HepG2 (cell line): ENCODE measurements around the gene FCN3. TPM values are rescaled to one million over a fixed set of nuclear protein-coding genes. Genes with fewer than 3 reads are reported as not detected.

Source experiments
- ATF7 ChIP-seq, 2 experiments: fragments of 450-650 bp in 1 of 2; sonication (generic) in 1 of 2; formaldehyde crosslinking in 1 of 2; IDR thresholded peaks; 2 replicates each; pipeline versions ENCODE4 v1.4.0 to v1.6.1; 2016 to 2020; ENCODE audit warnings: antibody characterized with exemption in 1 of 2, mild to moderate bottlenecking in 1 of 2, missing genetic modification reagents in 1 of 2
- DMAP1 ChIP-seq: IDR thresholded peaks from 2 replicates; pipeline ENCODE4 v1.6.1; 2016
- DNMT3B ChIP-seq: conservative IDR thresholded peaks from 2 replicates; pipeline ENCODE4 v1.6.1; 2016; ENCODE audit warnings: missing biosample characterization, control low read depth
- FOXM1 ChIP-seq: sonication (generic); formaldehyde crosslinking; IDR thresholded peaks from 2 replicates; pipeline ENCODE4 v1.5.0; 2020; ENCODE audit warnings: missing genetic modification reagents
- FOXO4 ChIP-seq: sonication (generic); formaldehyde crosslinking; conservative IDR thresholded peaks from 2 replicates; pipeline ENCODE4 v1.8.1; 2023; ENCODE audit warnings: missing genetic modification reagents
- GLI4 ChIP-seq: sonication (generic); formaldehyde crosslinking; IDR thresholded peaks from 2 replicates; pipeline ENCODE4 v1.5.1; 2020; ENCODE audit warnings: missing genetic modification reagents, mild to moderate bottlenecking, moderate library complexity, borderline replicate concordance
- HHEX ChIP-seq: IDR thresholded peaks from 2 replicates; pipeline ENCODE4 v1.6.1; 2016; ENCODE audit warnings: control low read depth
- MAFF ChIP-seq: IDR thresholded peaks from 2 replicates; pipeline ENCODE4 v1.6.1; 2011; ENCODE audit warnings: low read depth, low read length, improper control_type of control experiment
- PITX1 ChIP-seq: sonication (generic); formaldehyde crosslinking; IDR thresholded peaks from 2 replicates; pipeline ENCODE4 v1.5.1; 2020; ENCODE audit warnings: mild to moderate bottlenecking, missing genetic modification reagents
- RAD51 ChIP-seq: fragments of 450-650 bp; IDR thresholded peaks from 2 replicates; pipeline ENCODE4 v1.6.1; 2016; ENCODE audit warnings: borderline replicate concordance
- SATB2 ChIP-seq: sonication (generic); formaldehyde crosslinking; IDR thresholded peaks from 2 replicates; pipeline ENCODE4 v1.5.0; 2020; ENCODE audit warnings: missing genetic modification reagents
- TBX2 ChIP-seq: sonication (generic); formaldehyde crosslinking; IDR thresholded peaks from 2 replicates; pipeline ENCODE4 v1.5.0; 2020; ENCODE audit warnings: missing genetic modification reagents, mild to moderate bottlenecking, borderline replicate concordance
- THAP9 ChIP-seq: sonication (generic); formaldehyde crosslinking; IDR thresholded peaks from 2 replicates; pipeline ENCODE4; 2020; ENCODE audit warnings: missing genetic modification reagents, mild to moderate bottlenecking, borderline replicate concordance
- ZC3H4 ChIP-seq: sonication (generic); formaldehyde crosslinking; IDR thresholded peaks from 2 replicates; pipeline ENCODE4 v1.4.0; 2020; ENCODE audit warnings: missing genetic modification reagents, borderline replicate concordance
- ZNF207 ChIP-seq: fragments of 450-650 bp; IDR thresholded peaks from 2 replicates; pipeline ENCODE4 v1.6.1; 2016; ENCODE audit warnings: antibody characterized with exemption, borderline replicate concordance
- ZNF546 ChIP-seq: sonication (generic); formaldehyde crosslinking; conservative IDR thresholded peaks from 2 replicates; pipeline ENCODE4 v1.8.1; 2023; ENCODE audit warnings: mild to moderate bottlenecking, missing genetic modification reagents
- ZNF720 ChIP-seq: sonication (generic); formaldehyde crosslinking; IDR thresholded peaks from 2 replicates; pipeline ENCODE4 v1.4.0; 2020; ENCODE audit warnings: missing genetic modification reagents
- ZNF773 ChIP-seq: sonication (generic); formaldehyde crosslinking; IDR thresholded peaks from 2 replicates; pipeline ENCODE4 v1.4.0; 2020; ENCODE audit warnings: missing genetic modification reagents, borderline replicate concordance
- ZNF800 ChIP-seq: sonication (generic); formaldehyde crosslinking; IDR thresholded peaks from 2 replicates; pipeline ENCODE4 v1.4.0; 2020; ENCODE audit warnings: missing genetic modification reagents
- ZNF879 ChIP-seq: sonication (generic); formaldehyde crosslinking; IDR thresholded peaks from 2 replicates; pipeline ENCODE4 v1.8.1; 2023; ENCODE audit warnings: missing genetic modification reagents
- ZNF891 ChIP-seq: sonication (generic); formaldehyde crosslinking; IDR thresholded peaks from 2 replicates; pipeline ENCODE4 v1.5.0; 2020; ENCODE audit warnings: mild to moderate bottlenecking, missing genetic modification reagents
- polyA plus RNA-seq, 8 experiments: library from polyadenylated mRNA; depleted of rRNA in 3 of 8; stranded (reverse) in 7 of 8; unstranded in 1 of 8; fragments of >200 nt; fragmentation: Illumina TruSeq in 4 of 8; extraction: Trizol in 4 of 8; gene quantifications; 2 replicates each; pipeline versions ENCODE4 v1.2.1 to v1.2.3, GENCODE V29; 2011 to 2016; ENCODE audit warnings: low read depth in 4 of 8, missing spikeins in 1 of 8, mixed read lengths in 1 of 8; ENCODE audit not compliant: insufficient read depth in 1 of 8
- total RNA-seq, 5 experiments: library from RNA; depleted of rRNA; stranded (reverse); fragments of >200 nt; fragmentation: Illumina TruSeq; extraction: Trizol; gene quantifications; 2 replicates each; pipeline ENCODE4 v1.2.3, GENCODE V29; 2016; ENCODE audit warnings: low read depth in 1 of 5
- TF ChIP-seq, protein P1 (sequence below): sonication (generic); formaldehyde crosslinking; IDR thresholded peaks from 2 replicates; pipeline ENCODE4 v1.5.1; 2020; ENCODE audit warnings: missing genetic modification reagents, mild to moderate bottlenecking, borderline replicate concordance
- TF ChIP-seq, protein P2 (sequence below): sonication (generic); formaldehyde crosslinking; IDR thresholded peaks from 2 replicates; pipeline ENCODE4 v1.4.0; 2020; ENCODE audit warnings: missing genetic modification reagents

Gene FCN3
- total and polyA plus RNA-seq, 2 of the 13 experiments (the other 11 are each of a cell fraction or from before 2014, with no cell fraction given), result not detected

GRCh38 chr1:27357281-27358037 is 17.2 kb downstream of the FCN3 start (continued):
- TF ChIP-seq THAP9 (CRISPR knock-in tag) (no peak), DNMT3B (CRISPR knock-in tag) (no peak), ZNF773 (CRISPR knock-in tag) (no peak), FOXM1 (no peak), SATB2 (no peak), RAD51 (no peak), GLI4 (CRISPR knock-in tag) (no peak), ZNF207 (no peak), MAFF (no peak), ZNF800 (CRISPR knock-in tag) (no peak), ZNF879 (CRISPR knock-in tag) (no peak), ATF7 (IDR thresholded peaks at IDR 0.05) (no peak), ATF7 (CRISPR knock-in tag; IDR thresholded peaks at IDR 0.05) (no peak), ZC3H4 (CRISPR knock-in tag) (no peak), TBX2 (peak; percentile 33; the same call in 1 of the 2 replicates), ZNF720 (CRISPR knock-in tag) (no peak), ZNF546 (no peak), ZNF891 (CRISPR knock-in tag) (no peak), FOXO4 (CRISPR knock-in tag) (no peak), PITX1 (CRISPR knock-in tag) (no peak), DMAP1 (CRISPR knock-in tag) (no peak), HHEX (no peak)
- TF ChIP-seq, protein P1, sequence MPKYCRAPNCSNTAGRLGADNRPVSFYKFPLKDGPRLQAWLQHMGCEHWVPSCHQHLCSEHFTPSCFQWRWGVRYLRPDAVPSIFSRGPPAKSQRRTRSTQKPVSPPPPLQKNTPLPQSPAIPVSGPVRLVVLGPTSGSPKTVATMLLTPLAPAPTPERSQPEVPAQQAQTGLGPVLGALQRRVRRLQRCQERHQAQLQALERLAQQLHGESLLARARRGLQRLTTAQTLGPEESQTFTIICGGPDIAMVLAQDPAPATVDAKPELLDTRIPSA (CRISPR knock-in tag), result no peak
- TF ChIP-seq, protein P2, sequence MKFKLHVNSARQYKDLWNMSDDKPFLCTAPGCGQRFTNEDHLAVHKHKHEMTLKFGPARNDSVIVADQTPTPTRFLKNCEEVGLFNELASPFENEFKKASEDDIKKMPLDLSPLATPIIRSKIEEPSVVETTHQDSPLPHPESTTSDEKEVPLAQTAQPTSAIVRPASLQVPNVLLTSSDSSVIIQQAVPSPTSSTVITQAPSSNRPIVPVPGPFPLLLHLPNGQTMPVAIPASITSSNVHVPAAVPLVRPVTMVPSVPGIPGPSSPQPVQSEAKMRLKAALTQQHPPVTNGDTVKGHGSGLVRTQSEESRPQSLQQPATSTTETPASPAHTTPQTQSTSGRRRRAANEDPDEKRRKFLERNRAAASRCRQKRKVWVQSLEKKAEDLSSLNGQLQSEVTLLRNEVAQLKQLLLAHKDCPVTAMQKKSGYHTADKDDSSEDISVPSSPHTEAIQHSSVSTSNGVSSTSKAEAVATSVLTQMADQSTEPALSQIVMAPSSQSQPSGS (CRISPR knock-in tag), result 0 out of 2 replicates have a peak, but pooled peaks have one; percentile 20
